Right ventricle myocardium inferior (tissue), 1 donor: Measurements from ENCODE around the gene ZNF629. TPM values are rescaled to one million over a fixed set of nuclear protein-coding genes. Genes with fewer than 3 reads are reported as not detected.

ENCODE experiments used
- ATAC-seq: fragments of 200-7000 bp; cut with Tn5 transposase; one replicate; pipeline ENCODE4 v1.9.1; 2020; ENCODE audit warnings: mild to moderate bottlenecking, moderate library complexity
- DNase-seq: peaks from one replicate; pipeline ENCODE4 v3.0.0; 2021; ENCODE audit errors: missing footprints
- intact Hi-C: fragments of 100-400 bp; cut with DNase I; formaldehyde crosslinking; loops from one replicate; pipeline ENCODE4 v1.11.0; 2022
- total RNA-seq: library from RNA; stranded (reverse); fragmentation: NEBNext Ultra II Directional; extraction: Animal tissue kit (Norgen Biotek cat#: 25700); gene quantifications from one replicate; pipeline ENCODE4 v1.2.1, GENCODE V29; 2021
- donor health status: DM: no; HTN: yes; CAD: no; lungs with severe emphysema.

Gene ZNF629
- total RNA-seq, 1 donor from 2014 or later, result 17.4 TPM

DNA sequence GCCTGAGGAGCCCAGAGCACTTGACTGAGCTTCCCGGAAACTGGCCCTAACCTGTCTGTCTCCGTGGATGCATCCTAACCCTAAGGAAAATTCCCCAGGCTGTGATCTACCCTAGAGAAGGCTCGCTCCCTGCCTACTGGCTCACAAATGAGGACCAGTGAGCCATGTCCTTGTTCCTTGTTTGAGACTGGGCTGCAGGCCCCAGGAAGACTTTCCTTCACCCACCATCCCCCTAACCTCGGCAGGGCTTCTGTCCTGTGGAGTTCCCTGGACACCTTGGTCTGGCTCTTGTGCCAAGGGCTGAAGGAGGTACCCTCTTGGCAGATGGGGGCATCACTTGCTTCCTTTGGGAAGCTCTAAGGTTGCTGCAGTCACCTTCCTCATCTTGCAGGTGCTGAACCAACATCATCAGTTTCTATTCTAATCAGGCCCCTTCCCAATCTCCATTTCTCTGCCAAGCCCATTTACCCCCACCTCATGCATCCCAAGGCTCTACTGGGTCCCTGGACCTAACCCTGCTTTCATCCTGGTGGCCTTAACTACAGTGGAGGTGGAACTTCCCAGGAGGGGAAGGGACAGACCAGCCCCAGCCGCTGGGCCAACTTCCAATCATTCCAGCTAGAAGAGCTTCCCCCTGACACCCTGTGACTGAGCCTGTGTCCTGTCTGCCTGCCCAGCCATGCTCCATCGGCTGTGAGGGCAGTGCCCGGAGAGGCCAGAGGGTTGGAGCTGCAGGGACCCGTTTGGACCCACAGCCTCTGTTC lies 12.5 kb downstream of the ZNF629 start:
- intact Hi-C loops, result loop anchor here (5.0 kb wide), 1 partner anchor 38 kb away; no protein-coding TSS in a partner anchor
- ATAC-seq (peak; percentile 18), DNase-seq (no peak)

DNA sequence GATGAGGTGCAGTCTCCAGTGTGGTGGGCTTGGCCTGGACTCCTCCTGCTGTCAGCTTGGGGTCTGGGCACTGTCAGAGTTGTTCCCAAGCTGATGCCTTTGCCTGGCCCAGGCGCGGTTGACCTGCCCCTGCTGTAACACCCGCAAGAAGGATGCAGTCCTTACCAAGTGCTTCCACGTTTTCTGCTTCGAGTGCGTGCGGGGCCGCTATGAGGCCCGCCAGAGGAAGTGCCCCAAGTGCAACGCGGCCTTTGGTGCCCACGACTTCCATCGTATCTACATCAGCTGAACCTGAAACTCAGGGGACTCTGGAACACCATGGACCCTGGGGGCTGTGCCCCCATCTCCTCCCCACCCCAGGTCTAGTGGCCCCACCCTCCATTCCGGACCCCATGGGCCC lies 13.2 kb downstream of the ZNF629 start:
- no peak for ATAC-seq
- intact Hi-C loops, result no loop called here
- no peak for DNase-seq

DNA sequence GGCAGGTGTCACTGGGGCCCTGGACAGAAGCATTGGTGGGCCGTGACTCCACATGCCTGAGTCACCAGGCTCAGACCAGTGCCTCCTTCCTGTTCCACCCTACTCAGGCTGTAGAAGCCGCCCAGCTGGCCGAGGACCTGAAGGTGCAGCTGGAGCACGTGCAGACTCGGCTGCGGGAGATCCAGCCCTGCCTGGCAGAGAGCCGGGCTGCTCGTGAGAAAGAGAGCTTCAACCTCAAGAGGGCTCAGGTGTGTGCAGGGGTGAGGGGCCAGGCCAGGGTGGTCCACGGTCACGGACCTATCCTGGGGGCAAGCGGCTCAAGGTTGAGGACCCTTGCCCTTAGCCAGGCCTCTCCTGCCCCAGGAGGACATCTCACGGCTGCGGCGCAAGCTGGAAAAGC lies 15.3 kb downstream of the ZNF629 start:
- intact Hi-C loops, result no loop called here
- no peak for DNase-seq
- ATAC-seq, result no peak

GRCh38 chr16:30769379-30770089 lies 17.5 kb downstream of the ZNF629 start:
- DNase-seq, result no peak
- intact Hi-C loops, result no loop called here
- no peak for ATAC-seq

- intact Hi-C loops, result no loop called here
- DNase-seq, result no peak
- no peak for ATAC-seq
These were observed 18.3 kb downstream of the ZNF629 start for GRCh38 chr16:30768583-30769181.

DNA sequence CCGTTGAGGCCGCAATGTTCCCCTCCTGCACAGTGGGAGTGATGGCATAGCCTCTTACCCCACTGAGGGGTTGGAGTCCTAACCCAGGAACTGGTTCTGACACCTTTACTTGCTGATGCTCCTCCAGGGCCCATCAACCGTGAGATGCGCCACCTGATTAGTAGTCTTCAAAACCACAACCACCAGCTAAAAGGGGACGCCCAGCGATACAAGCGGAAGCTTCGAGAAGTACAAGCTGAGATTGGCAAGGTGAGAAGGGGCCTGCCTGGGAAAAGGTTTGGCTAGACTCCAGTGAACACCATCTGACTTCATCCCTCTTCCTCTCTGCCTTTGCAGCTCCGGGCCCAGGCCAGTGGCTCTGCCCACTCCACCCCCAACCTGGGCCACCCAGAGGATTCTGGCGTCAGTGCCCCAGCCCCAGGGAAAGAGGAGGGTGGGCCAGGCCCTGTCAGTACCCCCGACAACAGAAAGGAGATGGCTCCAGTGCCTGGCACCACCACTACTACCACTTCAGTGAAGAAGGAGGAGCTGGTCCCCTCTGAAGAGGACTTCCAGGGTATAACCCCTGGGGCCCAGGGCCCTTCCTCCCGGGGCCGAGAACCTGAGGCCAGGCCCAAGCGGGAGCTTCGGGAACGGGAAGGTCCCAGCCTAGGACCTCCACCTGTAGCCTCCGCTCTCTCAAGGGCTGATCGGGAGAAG lies 19.1 kb downstream of the ZNF629 start:
- DNase-seq, result no peak
- intact Hi-C loops, result no loop called here
- ATAC-seq, result peak; percentile 21

DNA sequence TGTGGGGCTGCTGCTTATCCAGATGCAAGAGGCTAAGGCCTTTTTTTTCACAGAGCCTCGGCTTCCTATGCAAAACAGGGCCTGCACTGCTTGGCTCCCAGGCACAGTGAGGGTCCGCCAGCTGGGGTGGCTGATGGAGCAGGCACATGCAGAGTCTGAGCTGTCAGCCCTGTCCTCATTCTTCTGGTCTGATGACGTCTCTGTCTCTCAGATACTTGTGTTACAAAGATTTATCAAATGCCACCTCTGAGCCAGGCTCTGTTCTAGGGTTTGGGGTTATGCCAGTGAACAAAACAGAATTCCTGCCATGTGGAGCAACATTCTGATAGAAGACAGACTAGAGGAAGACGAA lies 20.1 kb downstream of the ZNF629 start:
- DNase-seq (no peak), ATAC-seq (peak; percentile 32)
- intact Hi-C loops, result no loop called here

DNA sequence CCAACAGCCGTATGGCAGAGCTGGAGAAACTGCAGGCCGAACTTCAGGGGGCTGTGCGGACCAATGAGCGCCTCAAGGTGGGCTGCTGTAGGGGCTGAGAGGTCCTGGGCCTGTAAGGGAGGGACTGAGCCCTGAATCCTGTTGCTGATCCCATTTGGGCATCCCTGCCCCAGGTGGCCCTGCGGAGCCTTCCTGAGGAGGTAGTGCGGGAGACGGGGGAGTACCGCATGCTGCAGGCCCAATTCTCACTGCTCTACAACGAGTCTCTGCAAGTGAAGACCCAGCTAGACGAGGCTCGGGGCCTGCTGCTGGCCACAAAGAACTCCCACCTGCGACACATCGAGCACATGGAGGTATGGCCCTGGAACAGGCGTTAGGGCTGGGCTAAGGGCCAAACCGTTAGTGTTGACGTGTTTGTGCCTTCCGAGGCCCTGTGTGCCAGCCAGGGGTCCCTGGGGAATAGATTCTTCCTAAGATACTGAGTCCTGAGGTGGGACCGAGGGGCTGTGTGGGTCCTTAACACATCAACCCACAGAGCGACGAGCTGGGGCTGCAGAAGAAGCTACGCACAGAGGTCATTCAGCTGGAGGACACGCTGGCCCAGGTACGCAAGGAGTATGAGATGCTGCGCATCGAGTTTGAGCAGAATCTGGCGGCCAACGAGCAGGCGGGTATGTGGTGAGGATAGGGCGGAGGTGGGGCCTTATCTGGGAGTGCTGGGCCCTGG lies 20.6 kb downstream of the ZNF629 start:
- intact Hi-C loops, result no loop called here
- ATAC-seq, result no peak
- no peak for DNase-seq

DNA sequence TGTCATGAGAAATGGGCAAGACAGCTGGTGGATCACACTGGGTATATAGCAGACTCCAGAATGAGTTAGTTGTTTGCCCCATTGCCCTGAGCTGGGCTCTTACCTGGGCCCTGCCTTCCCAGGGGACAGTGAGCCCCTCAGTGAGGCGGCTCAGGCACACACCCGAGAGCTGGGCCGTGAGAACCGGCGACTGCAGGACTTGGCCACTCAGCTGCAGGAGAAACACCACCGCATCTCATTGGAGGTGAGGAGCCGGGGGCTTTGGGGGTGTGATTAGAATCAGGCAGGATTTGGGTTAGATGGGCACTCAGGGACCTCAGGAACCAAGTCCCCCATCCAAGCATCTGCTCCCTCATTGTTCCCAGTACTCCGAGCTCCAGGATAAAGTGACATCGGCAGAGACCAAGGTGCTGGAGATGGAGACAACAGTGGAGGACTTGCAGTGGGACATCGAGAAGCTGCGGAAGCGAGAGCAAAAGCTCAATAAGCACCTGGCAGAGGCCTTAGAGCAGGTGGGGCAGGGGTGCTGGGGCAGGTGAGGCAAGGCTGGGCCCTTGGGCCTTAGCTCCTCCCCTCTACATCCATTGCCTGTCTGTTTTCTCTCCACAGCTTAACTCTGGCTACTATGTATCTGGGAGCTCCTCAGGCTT lies 22.1 kb downstream of the ZNF629 start:
- intact Hi-C loops, result no loop called here
- DNase-seq, result no peak
- no peak for ATAC-seq

DNA sequence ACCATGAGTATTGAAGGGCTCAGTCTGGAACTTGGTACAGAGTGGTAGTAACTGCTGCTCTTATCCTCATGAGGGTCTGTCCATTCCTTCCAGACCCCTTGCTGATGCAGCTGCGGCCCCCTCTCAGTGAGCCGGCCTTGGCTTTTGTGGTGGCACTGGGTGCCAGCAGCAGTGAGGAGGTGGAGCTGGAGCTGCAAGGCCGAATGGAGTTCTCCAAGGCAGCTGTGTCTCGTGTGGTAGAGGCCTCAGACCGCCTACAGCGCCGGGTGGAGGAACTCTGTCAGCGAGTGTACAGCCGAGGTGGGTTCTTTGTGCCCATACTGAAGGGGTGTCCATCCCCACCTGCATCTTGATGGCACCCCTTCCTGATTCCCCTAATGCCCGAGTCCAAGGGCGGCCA lies 22.9 kb downstream of the ZNF629 start:
- DNase-seq, result no peak
- intact Hi-C loops, result no loop called here
- ATAC-seq, result no peak

DNA sequence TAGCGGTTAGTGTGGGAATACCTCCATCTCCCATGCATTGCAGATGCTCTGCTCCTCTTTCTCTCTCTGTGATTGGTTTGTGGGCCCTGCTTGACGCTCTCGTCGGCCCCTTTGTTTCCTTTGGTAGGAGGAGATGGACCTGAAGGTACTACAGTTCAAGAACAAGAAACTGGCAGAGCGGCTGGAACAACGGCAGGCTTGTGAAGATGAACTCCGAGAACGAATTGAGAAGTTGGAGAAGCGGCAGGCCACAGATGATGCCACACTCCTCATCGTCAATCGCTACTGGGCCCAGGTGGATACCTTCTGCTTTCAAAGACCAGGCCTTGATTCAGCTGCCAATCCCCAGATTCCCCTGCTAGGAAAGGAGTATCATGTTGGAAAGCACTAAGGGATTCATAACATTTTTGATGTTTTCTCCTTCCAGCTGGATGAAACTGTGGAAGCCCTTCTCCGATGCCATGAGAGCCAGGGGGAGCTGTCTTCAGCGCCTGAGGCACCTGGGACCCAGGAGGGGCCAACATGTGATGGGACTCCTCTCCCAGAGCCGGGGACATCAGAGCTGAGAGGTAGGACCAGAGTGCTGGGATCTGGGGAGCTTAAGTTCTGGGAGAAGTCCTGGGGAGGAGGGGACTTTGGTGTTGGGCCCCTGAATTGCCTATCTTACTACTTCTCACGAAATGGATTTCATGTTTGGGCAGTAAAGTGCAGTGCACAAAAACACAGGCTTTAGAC lies 23.8 kb downstream of the ZNF629 start:
- intact Hi-C loops, result loop anchor here (2.0 kb wide), 1 partner anchor 52 kb away; no protein-coding TSS in a partner anchor
- ATAC-seq (no peak), DNase-seq (no peak)

DNA sequence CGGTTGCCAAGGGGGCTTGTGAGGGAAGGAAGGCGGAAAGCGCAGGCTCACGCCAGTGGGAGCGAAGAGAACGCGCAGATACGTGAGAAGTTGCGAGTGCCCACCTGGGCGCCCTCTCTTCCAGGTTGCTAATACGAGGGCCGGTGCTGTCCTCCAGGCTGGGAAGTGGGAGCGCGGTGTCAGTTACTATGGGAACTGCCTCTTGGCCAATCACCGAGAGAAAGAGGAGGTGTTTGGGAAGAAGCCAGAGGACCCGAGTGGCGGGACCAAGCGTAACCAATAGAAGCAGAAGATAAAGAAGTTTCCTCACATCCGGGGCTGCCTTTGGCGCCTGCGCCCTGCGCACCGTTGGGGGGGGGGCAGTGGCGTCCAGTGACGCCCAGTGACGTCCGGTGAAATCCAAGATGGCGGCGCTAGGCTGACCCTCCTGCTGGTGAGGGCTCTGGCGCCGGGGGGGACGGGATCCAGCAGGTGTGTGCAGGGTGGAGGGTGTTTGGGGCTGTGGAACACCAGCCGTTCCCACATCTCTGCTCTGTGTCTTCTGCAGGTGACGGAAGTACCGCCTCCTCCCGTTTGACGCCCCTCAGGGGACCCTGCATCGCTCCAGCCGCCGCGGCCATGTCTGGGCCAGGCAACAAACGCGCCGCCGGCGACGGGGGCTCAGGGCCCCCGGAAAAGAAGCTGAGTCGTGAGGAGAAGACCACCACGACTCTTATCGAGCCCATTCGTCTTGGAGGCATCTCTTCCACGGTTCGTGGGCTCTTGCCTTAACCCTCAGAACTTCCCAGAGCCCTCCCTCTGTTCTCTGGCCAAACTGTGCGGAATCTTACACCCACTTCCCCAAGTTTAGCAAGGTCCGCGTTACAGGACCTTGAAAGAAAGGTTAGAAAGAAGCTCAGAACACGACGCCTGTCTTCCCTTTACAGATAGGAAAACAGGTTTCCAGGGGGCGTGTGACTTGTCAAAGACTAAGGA lies 24.8 kb downstream of the ZNF629 start, which contains the start of the genes CFAP119 and RNF40:
TSS of gene CFAP119 (minus strand) at position 135 of the 975 bp plus-strand sequence. CDS start 314 bp downstream, outside the sequence.
TSS of gene RNF40 (plus strand) at position 395 of the 975 bp plus-strand sequence. CDS start at position 619, 224 bp downstream.
- peak; percentile 96 for DNase-seq
- intact Hi-C loops, result loop anchor here (2.0 kb wide), 1 partner anchor 53 kb away; no protein-coding TSS in a partner anchor
- ATAC-seq, result peak; percentile 96

GRCh38 chr16:30761427-30761927 lies 25.5 kb downstream of the ZNF629 start:
- intact Hi-C loops, result no loop called here
- ATAC-seq (peak; percentile 2), DNase-seq (no peak)

- DNase-seq, result no peak
- intact Hi-C loops, result no loop called here
- no peak for ATAC-seq
These were observed 26.2 kb downstream of the ZNF629 start for GRCh38 chr16:30760577-30761426.

- intact Hi-C loops, result no loop called here
- ATAC-seq (no peak), DNase-seq (no peak)
These were observed 26.9 kb downstream of the ZNF629 start for GRCh38 chr16:30760001-30760559.
